ENCODE results near the gene LMO1. TPM values are rescaled to one million over a fixed set of nuclear protein-coding genes. Genes with fewer than 3 reads are reported as not detected.

LMO1 gene
- total and polyA plus RNA-seq, 4 donors: not detected

GRCh38 chr11:8186429-8186828 is 77.2 kb downstream of the LMO1 start:
- 72% methylated on average over 2 of the region's 2 CpGs for WGBS

More at GRCh38 chr11:8186429-8186828, 77.2 kb downstream of the LMO1 start:
- DNase-seq (ENCODE audit: low spot score): no peak
- Histone ChIP-seq H3K4me1 (ENCODE audit: control insufficient read depth in 4 of 4, insufficient read depth in 4 of 4, low read length in 3 of 4) (no peaks in the 10 kb centered on the region), H3K4me3 (ENCODE audit: low read depth in 1 of 3, low read length in 3 of 3) (no peak overlapping the region), H3K36me3 (ENCODE audit: control insufficient read depth in 4 of 4, insufficient read depth in 3 of 4, low read depth in 1 of 4, low read length in 3 of 4) (no peaks in the 10 kb centered on the region), H3K27me3 (ENCODE audit: control insufficient read depth in 4 of 4, insufficient read depth in 4 of 4, low read length in 3 of 4) (peaks cover 0 to 2% (median 0%) of the 10 kb centered on the region in 4 donors), H3K9ac (ENCODE audit: low read depth in 1 of 2, low read length in 2 of 2) (no peak overlapping the region), H3K9me3 (ENCODE audit: control insufficient read depth in 4 of 4, low read length in 3 of 4) (peaks cover 0 to 3% (median 0%) of the 10 kb centered on the region in 4 donors), H3K27ac (ENCODE audit: low read depth in 1 of 2, low read length in 2 of 2) (no peak overlapping the region)
- TF ChIP-seq GABPA (IDR thresholded peaks at IDR 0.05 in 1 of 2, conservative IDR thresholded peaks at IDR 0.05 in 1 of 2) (no peak), RXRA (IDR thresholded peaks at IDR 0.05) (no peak), JUND (IDR thresholded peaks at IDR 0.05) (no peak), FOXA1 (IDR thresholded peaks at IDR 0.05) (no peak), NR2F2 (IDR thresholded peaks at IDR 0.05) (no peak), REST (IDR thresholded peaks at IDR 0.05) (no peak), TAF1 (conservative IDR thresholded peaks at IDR 0.05) (no peak), YY1 (IDR thresholded peaks at IDR 0.05) (no peak), CTCF (IDR thresholded peaks at IDR 0.05; ENCODE audit: low read depth, low read length, missing input control) (no peak), HNF4G (IDR thresholded peaks at IDR 0.05) (no peak), RAD21 (IDR thresholded peaks at IDR 0.05) (no peak), FOXA2 (IDR thresholded peaks at IDR 0.05) (no peak), HNF4A (conservative IDR thresholded peaks at IDR 0.05) (no peak)
- TF ChIP-seq, protein P1, sequence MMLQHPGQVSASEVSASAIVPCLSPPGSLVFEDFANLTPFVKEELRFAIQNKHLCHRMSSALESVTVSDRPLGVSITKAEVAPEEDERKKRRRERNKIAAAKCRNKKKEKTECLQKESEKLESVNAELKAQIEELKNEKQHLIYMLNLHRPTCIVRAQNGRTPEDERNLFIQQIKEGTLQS (IDR thresholded peaks at IDR 0.05): no peak
- TF ChIP-seq, protein P2, sequence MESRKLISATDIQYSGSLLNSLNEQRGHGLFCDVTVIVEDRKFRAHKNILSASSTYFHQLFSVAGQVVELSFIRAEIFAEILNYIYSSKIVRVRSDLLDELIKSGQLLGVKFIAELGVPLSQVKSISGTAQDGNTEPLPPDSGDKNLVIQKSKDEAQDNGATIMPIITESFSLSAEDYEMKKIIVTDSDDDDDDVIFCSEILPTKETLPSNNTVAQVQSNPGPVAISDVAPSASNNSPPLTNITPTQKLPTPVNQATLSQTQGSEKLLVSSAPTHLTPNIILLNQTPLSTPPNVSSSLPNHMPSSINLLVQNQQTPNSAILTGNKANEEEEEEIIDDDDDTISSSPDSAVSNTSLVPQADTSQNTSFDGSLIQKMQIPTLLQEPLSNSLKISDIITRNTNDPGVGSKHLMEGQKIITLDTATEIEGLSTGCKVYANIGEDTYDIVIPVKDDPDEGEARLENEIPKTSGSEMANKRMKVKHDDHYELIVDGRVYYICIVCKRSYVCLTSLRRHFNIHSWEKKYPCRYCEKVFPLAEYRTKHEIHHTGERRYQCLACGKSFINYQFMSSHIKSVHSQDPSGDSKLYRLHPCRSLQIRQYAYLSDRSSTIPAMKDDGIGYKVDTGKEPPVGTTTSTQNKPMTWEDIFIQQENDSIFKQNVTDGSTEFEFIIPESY (IDR thresholded peaks at IDR 0.05): no peak
- TF ChIP-seq, protein P3, sequence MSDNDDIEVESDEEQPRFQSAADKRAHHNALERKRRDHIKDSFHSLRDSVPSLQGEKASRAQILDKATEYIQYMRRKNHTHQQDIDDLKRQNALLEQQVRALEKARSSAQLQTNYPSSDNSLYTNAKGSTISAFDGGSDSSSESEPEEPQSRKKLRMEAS (IDR thresholded peaks at IDR 0.05): no peak
